Stimulated activated CD4-positive, alpha-beta T cell treated with anti-CD3 and anti-CD28 coated beads, Interleukin-12 subunit alpha, Interleukin-12 subunit beta, amount 100 ng/mL, for 48 hours (primary cell): ENCODE results near the gene AQP2.
A peak's percentile ranks its signal among the peaks of the same experiment; 100 is the strongest.

Source experiments
- DNase-seq, 3 donors: peaks; one replicate each; pipeline ENCODE4 v3.0.0-alpha.2; 2020; ENCODE audit warnings: low read depth in 2 of 3, low spot score in 1 of 3

AQP2 gene

GRCh38 chr12:49950273-49951251, at the start of gene AQP2:
TSS of gene AQP2 (plus strand) at chr12:49950737. CDS start at chr12:49950831, 94 bp downstream.
- DNase-seq: no peak

- no peak for DNase-seq
Measured at GRCh38 chr12:49901026-49901425, 49.5 kb upstream of the AQP2 start.

- no peak for DNase-seq
Measured at GRCh38 chr12:49901986-49902385, 48.6 kb upstream of the AQP2 start.

GRCh38 chr12:49902399-49903350, 47.9 kb upstream of the AQP2 start:
- DNase-seq: no peak

GRCh38 chr12:49903351-49903699, 47.2 kb upstream of the AQP2 start:
- no peak for DNase-seq

- DNase-seq: peak; percentile 9 to 34 (median 17)
Measured at GRCh38 chr12:49903700-49904423, 46.7 kb upstream of the AQP2 start, which contains the start of gene FAIM2. TSS of gene FAIM2 (minus strand) at chr12:49903900. CDS start at chr12:49903792, 108 bp downstream.

GRCh38 chr12:49904601-49905000, 45.9 kb upstream of the AQP2 start:
- DNase-seq: no peak

- DNase-seq: no peak
Measured at GRCh38 chr12:49905718-49906314, 44.7 kb upstream of the AQP2 start.

GRCh38 chr12:49907352-49907751, 43.2 kb upstream of the AQP2 start:
- DNase-seq: no peak

- no peak for DNase-seq
Measured at GRCh38 chr12:49909356-49909755, 41.2 kb upstream of the AQP2 start.

GRCh38 chr12:49909826-49910225, 40.7 kb upstream of the AQP2 start:
- DNase-seq: no peak

- no peak for DNase-seq
Measured at GRCh38 chr12:49910331-49911212, 40.0 kb upstream of the AQP2 start.

GRCh38 chr12:49911213-49911605, 39.3 kb upstream of the AQP2 start:
- DNase-seq: no peak

GRCh38 chr12:49912345-49913255, 37.9 kb upstream of the AQP2 start:
- no peak for DNase-seq

- DNase-seq: no peak
Measured at GRCh38 chr12:49916129-49916919, 34.2 kb upstream of the AQP2 start.

GRCh38 chr12:49917166-49917787, 33.3 kb upstream of the AQP2 start:
- no peak for DNase-seq

GRCh38 chr12:49917788-49918173, 32.8 kb upstream of the AQP2 start:
- no peak for DNase-seq
